CD14-positive monocyte (primary cell): Measurements from ENCODE around the gene PHRF1. TPM values are rescaled to one million over a fixed set of nuclear protein-coding genes. Genes with fewer than 3 reads are reported as not detected.

Experiments
- DNase-seq, 3 donors: peaks; one replicate each; pipeline ENCODE4 v3.0.0-alpha.2; 2011 to 2022
- H2AFZ ChIP-seq: 2 replicates; pipeline ENCODE4 v1.6.0; 2012; ENCODE audit warnings: mild to moderate bottlenecking, low read depth, low read length, inconsistent platforms; ENCODE audit not compliant: insufficient read depth, poor library complexity, severe bottlenecking
- H3K27ac ChIP-seq, 2 donors: 1 replicate in 1 of 2; 2 replicates in 1 of 2; pipeline ENCODE4 v1.5.1; 2012 to 2013; ENCODE audit warnings: low read length in 2 of 2, control low read depth in 1 of 2, inconsistent platforms in 1 of 2, low read depth in 1 of 2, mild to moderate bottlenecking in 1 of 2
- H3K27me3 ChIP-seq, 2 donors: one replicate each; pipeline versions ENCODE4 v1.6.0 to v1.6.1; 2011 to 2013; ENCODE audit warnings: low read length in 2 of 2; ENCODE audit not compliant: control insufficient read depth in 2 of 2, insufficient read depth in 2 of 2
- H3K36me3 ChIP-seq, 2 donors: replicated peaks in 1 of 2; 1 replicate in 1 of 2; 2 replicates in 1 of 2; pipeline versions ENCODE4 v1.5.1 to v1.6.1; 2012 to 2013; ENCODE audit warnings: low read length in 2 of 2, control low read depth in 1 of 2, inconsistent platforms in 1 of 2, mild to moderate bottlenecking in 1 of 2; ENCODE audit not compliant: insufficient read depth in 2 of 2, control insufficient read depth in 1 of 2
- H3K4me1 ChIP-seq, 2 donors: 1 replicate in 1 of 2; 2 replicates in 1 of 2; pipeline versions ENCODE4 v1.5.1 to v1.6.1; 2012 to 2013; ENCODE audit warnings: low read length in 2 of 2, control low read depth in 1 of 2, inconsistent platforms in 1 of 2, mild to moderate bottlenecking in 1 of 2, moderate library complexity in 1 of 2; ENCODE audit not compliant: insufficient read depth in 2 of 2, control insufficient read depth in 1 of 2
- H3K4me2 ChIP-seq: replicated peaks from 2 replicates; pipeline ENCODE3; 2012; ENCODE audit warnings: low read length, moderate library complexity, mild to moderate bottlenecking; ENCODE audit not compliant: poor library complexity, severe bottlenecking; ENCODE audit errors: extremely low read depth
- H3K4me3 ChIP-seq, 3 experiments: fragments of 200-600 bp in 1 of 3; sonication (generic) in 1 of 3; replicated peaks in 1 of 3; 1 replicate in 2 of 3; 2 replicates in 1 of 3; pipeline ENCODE4 v1.5.1; 2011 to 2013; ENCODE audit warnings: low read length in 3 of 3, mild to moderate bottlenecking in 3 of 3, control low read depth in 2 of 3, low read depth in 2 of 3, inconsistent platforms in 1 of 3, moderate library complexity in 1 of 3
- H3K79me2 ChIP-seq: 2 replicates; pipeline ENCODE4 v1.6.0; 2012; ENCODE audit warnings: mild to moderate bottlenecking, control low read depth, inconsistent platforms, low read length, moderate library complexity; ENCODE audit not compliant: insufficient read depth
- H3K9ac ChIP-seq: 2 replicates; pipeline ENCODE4 v1.6.0; 2017; ENCODE audit warnings: low read length, mild to moderate bottlenecking; ENCODE audit not compliant: insufficient read depth, poor library complexity, severe bottlenecking
- H3K9me3 ChIP-seq, 2 donors: replicated peaks in 1 of 2; 1 replicate in 1 of 2; 2 replicates in 1 of 2; pipeline versions ENCODE4 v1.5.1 to v1.6.1; 2012 to 2013; ENCODE audit warnings: low read length in 2 of 2, control low read depth in 1 of 2; ENCODE audit not compliant: control insufficient read depth in 1 of 2, insufficient read depth in 1 of 2
- H4K20me1 ChIP-seq: 2 replicates; pipeline ENCODE4 v1.6.0; 2012; ENCODE audit warnings: mild to moderate bottlenecking, low read length, control low read depth, moderate library complexity; ENCODE audit not compliant: insufficient read depth
- H3K27ac Mint-ChIP-seq, 7 donors: one replicate each; pipeline ENCODE4 v1.8.0; 2020; ENCODE audit warnings: mild to moderate bottlenecking in 7 of 7, mixed read lengths in 7 of 7, moderate library complexity in 6 of 7, inconsistent platforms in 2 of 7
- H3K27me3 Mint-ChIP-seq, 3 donors: one replicate each; pipeline ENCODE4 v1.8.0; 2021 to 2022; ENCODE audit warnings: low read depth in 3 of 3, mild to moderate bottlenecking in 3 of 3, mixed read lengths in 3 of 3, moderate library complexity in 3 of 3, inconsistent platforms in 1 of 3
- H3K36me3 Mint-ChIP-seq, 2 donors: one replicate each; pipeline ENCODE4 v1.8.0; 2020; ENCODE audit warnings: mixed read lengths in 2 of 2, inconsistent platforms in 1 of 2, mild to moderate bottlenecking in 1 of 2
- H3K4me1 Mint-ChIP-seq: one replicate; pipeline ENCODE4 v1.8.0; 2020; ENCODE audit warnings: mild to moderate bottlenecking, mixed read lengths
- H3K4me3 Mint-ChIP-seq, 2 donors: one replicate each; pipeline ENCODE4 v1.8.0; 2020; ENCODE audit warnings: mild to moderate bottlenecking in 2 of 2, mixed read lengths in 2 of 2, moderate library complexity in 1 of 2
- H3K9me3 Mint-ChIP-seq, 7 donors: one replicate each; pipeline ENCODE4 v1.8.0; 2020 to 2022; ENCODE audit warnings: mixed read lengths in 7 of 7, mild to moderate bottlenecking in 6 of 7, moderate library complexity in 6 of 7, inconsistent platforms in 2 of 7
- WGBS: methylation state at CpG from one replicate; pipeline ENCODE4 v1.1.5; 2013; ENCODE audit warnings: missing lambda C conversion rate; ENCODE audit not compliant: insufficient coverage; 5-methylcytosine and 5-hydroxymethylcytosine counted together
- intact Hi-C, 2 donors: fragments of 100-400 bp; cut with micrococcal nuclease; formaldehyde crosslinking; loops; one replicate each; pipeline versions ENCODE4 v1.15.0 to v1.15.1; 2023
- polyA plus RNA-seq, 3 donors: library from polyadenylated mRNA; depleted of rRNA in 1 of 3; unstranded in 2 of 3; stranded (reverse) in 1 of 3; fragments of 300-500 nt in 2 of 3; fragments of >200 nt in 1 of 3; fragmentation: Illumina TruSeq in 2 of 3; gene quantifications; 1 replicate in 2 of 3; 2 replicates in 1 of 3; pipeline ENCODE4 v1.2.3, GENCODE V29; 2012 to 2021
- TF ChIP-seq, protein P1 (sequence below): fragments of 200-600 bp; IDR thresholded peaks from one replicate; pipeline ENCODE4 v1.8.0; 2022; ENCODE audit warnings: antibody characterized with exemption, mild to moderate bottlenecking

PHRF1 gene
- polyA plus RNA-seq, 3 donors, result 1.3 to 11.1 (median 3.3) TPM

GRCh38 chr11:530960-531831 lies 45.1 kb upstream of the PHRF1 start:
- H3K27ac Mint-ChIP-seq, result no peak overlapping the region
- Histone ChIP-seq H2AFZ (no peak overlapping the region), H3K4me3 (no peak overlapping the region), H3K4me2 (no peak overlapping the region), H3K27me3 (no peaks in the 10 kb centered on the region), H3K4me1 (peaks cover 14 to 19% of the 10 kb centered on the region in 2 donors), H3K27ac (no peak overlapping the region), H3K9ac (no peak overlapping the region), H3K79me2 (peaks cover 12% of the 10 kb centered on the region), H4K20me1 (peaks cover 26% of the 10 kb centered on the region), H3K9me3 (no peaks in the 10 kb centered on the region), H3K36me3 (peaks cover 20 to 23% of the 10 kb centered on the region in 2 donors)
- no peak overlapping the region for H3K4me3 Mint-ChIP-seq
- peaks cover 2 to 3% (median 2%) of the 10 kb centered on the region in 3 donors for H3K27me3 Mint-ChIP-seq
- intact Hi-C loops, result no loop called here
- DNase-seq, result no peak
- no peaks in the 10 kb centered on the region for H3K9me3 Mint-ChIP-seq
- 97% methylated on average over 17 of the region's 28 CpGs for WGBS
- H3K4me1 Mint-ChIP-seq, result peaks cover 4% of the 10 kb centered on the region
- peaks cover 15% of the 10 kb centered on the region in 2 donors for H3K36me3 Mint-ChIP-seq
- TF ChIP-seq, protein P1, sequence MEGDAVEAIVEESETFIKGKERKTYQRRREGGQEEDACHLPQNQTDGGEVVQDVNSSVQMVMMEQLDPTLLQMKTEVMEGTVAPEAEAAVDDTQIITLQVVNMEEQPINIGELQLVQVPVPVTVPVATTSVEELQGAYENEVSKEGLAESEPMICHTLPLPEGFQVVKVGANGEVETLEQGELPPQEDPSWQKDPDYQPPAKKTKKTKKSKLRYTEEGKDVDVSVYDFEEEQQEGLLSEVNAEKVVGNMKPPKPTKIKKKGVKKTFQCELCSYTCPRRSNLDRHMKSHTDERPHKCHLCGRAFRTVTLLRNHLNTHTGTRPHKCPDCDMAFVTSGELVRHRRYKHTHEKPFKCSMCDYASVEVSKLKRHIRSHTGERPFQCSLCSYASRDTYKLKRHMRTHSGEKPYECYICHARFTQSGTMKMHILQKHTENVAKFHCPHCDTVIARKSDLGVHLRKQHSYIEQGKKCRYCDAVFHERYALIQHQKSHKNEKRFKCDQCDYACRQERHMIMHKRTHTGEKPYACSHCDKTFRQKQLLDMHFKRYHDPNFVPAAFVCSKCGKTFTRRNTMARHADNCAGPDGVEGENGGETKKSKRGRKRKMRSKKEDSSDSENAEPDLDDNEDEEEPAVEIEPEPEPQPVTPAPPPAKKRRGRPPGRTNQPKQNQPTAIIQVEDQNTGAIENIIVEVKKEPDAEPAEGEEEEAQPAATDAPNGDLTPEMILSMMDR, result no peak

DNA sequence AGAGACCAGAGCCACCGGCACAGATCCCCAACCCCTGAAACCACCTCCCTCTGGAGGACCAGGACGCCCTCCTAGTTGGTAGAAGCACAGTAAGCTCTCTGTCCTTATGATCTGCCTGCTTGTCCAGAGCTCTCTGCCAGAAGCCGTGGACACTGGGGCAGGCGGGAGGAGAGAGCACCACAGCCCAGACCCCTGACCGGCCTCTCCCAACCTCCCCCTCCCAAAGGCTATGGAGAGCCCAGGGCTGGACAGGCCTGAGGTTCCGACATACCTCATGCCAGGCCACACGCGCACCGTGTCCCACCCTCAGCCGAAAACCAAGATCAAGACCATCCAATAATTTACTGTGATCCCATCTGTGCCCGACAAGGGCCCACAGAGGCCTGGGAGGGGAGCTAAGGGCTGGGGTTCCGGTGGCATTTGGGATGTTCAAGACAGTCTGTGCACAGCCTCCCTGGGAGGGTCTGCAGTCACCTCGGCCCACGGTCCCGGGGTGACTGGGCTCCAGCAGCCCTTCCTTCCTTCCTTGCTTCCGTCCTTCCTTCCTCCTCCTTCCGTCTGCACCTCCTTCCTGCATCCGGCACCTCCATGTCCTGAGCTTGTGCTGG lies 44.2 kb upstream of the PHRF1 start:
- no peak overlapping the region for H3K4me3 ChIP-seq
- TF ChIP-seq, protein P1, result no peak
- H3K9me3 Mint-ChIP-seq, result peaks cover 0 to 2% (median 0%) of the 10 kb centered on the region in 7 donors
- peaks cover 12% of the 10 kb centered on the region for H3K79me2 ChIP-seq
- intact Hi-C loops, result no loop called here
- H3K4me2 ChIP-seq, result no peak overlapping the region
- H3K4me1 Mint-ChIP-seq, result peaks cover 8% of the 10 kb centered on the region
- peaks cover 22 to 27% of the 10 kb centered on the region in 2 donors for H3K4me1 ChIP-seq
- H3K27ac Mint-ChIP-seq, result peak overlapping the region in 3 of 7 donors; percentile 30 to 59 (median 54)
- H3K9ac ChIP-seq, result no peak overlapping the region
- H3K27me3 Mint-ChIP-seq, result peaks cover 4 to 10% (median 7%) of the 10 kb centered on the region in 3 donors
- peaks cover 0 to 6% of the 10 kb centered on the region in 2 donors for H3K27me3 ChIP-seq
- peaks cover 26% of the 10 kb centered on the region for H4K20me1 ChIP-seq
- no peak overlapping the region for H2AFZ ChIP-seq
- no peak overlapping the region for H3K4me3 Mint-ChIP-seq
- no peaks in the 10 kb centered on the region for H3K9me3 ChIP-seq
- 85% methylated on average over 8 of the region's 18 CpGs for WGBS
- H3K36me3 ChIP-seq, result peaks cover 20 to 23% of the 10 kb centered on the region in 2 donors
- H3K36me3 Mint-ChIP-seq, result peaks cover 15% of the 10 kb centered on the region in 2 donors
- H3K27ac ChIP-seq, result no peak overlapping the region
- no peak for DNase-seq
